ENCODE measurements around the gene COL4A6.

COL4A6 gene

GRCh38 chrX:108299704-108300103 is 138.5 kb downstream of the COL4A6 start:
- no peak for DNase-seq
- TF ChIP-seq POLR2A (IDR thresholded peaks at IDR 0.05; ENCODE audit: low read length) (no peak), GATA1 (IDR thresholded peaks at IDR 0.05; ENCODE audit: low read depth, low read length) (no peak)

DNA sequence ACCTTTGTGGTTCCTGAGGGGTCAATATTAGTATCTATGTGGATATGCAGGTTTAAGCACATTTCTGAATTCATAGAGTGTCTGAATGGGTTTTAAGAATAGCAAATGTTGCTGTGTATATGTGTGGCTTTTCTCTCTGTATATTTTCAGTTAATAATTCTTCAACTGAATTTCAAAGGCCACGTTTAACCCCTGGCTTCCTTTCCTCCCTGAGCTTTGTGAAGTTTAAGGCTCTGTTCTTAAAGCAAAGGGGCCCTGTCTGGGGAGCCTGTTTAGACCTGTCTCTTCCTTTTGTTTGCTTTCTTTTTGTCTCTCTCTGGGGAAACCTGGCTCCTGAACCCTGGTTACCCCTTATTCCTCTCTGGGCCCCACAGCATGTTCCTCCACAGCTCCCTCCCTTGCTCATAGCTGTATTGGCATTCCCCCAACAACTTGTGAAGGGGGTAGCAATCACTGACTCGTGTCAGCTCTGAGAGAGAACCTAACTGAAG is 139.1 kb downstream of the COL4A6 start:
- DNase-seq = no peak
- TF ChIP-seq POLR2A (IDR thresholded peaks at IDR 0.05; ENCODE audit: low read length) (no peak), GATA1 (IDR thresholded peaks at IDR 0.05; ENCODE audit: low read depth, low read length) (no peak)

DNA sequence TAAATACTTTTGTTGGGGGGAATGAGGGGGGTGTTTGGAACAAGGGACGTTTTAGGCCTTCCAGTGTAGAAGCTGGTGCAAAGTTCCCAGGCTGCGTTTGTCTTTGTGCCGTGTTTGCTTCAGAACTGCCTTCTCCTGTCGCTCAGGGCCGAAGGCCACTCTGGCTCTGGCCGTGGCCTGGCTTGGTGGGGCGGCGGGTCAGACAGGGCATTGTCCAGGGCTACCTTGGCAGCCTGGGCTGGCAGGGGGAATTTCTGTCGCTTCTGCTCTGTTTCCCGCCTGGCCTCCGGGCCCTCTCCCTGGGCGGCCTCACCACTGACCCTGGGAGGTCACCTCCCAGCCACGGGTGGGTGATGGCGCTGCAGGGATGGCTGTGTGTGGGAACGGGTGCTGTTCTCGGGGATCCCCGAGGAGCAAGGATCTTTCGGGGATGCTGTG is 140.0 kb downstream of the COL4A6 start:
- DNase-seq = no peak
- no peak for TF ChIP-seq POLR2A (IDR thresholded peaks at IDR 0.05; ENCODE audit: low read length)
- no peak for TF ChIP-seq GATA1 (IDR thresholded peaks at IDR 0.05; ENCODE audit: low read depth, low read length)

DNA sequence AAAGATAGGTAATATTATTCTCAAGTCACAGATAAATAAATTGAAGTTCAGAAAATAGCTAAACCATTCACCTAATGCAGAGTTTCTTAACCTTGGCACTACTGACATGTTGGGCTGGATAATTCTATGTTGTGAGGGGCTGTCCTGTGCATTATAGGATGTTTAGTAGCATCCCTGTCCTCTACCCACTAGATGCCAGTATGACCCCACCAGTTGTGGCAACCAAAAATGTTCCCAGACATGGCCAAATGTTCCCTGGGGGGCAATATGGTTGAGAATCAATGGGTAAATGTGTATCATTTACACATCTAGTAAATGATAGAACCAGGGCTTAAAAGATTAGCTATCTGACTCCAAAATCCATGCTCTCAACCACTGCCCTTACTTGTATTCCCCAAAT is 140.9 kb downstream of the COL4A6 start:
- no peak for DNase-seq
- no peak for TF ChIP-seq GATA1 (IDR thresholded peaks at IDR 0.05; ENCODE audit: low read depth, low read length)
- TF ChIP-seq POLR2A (IDR thresholded peaks at IDR 0.05; ENCODE audit: low read length) = no peak

DNA sequence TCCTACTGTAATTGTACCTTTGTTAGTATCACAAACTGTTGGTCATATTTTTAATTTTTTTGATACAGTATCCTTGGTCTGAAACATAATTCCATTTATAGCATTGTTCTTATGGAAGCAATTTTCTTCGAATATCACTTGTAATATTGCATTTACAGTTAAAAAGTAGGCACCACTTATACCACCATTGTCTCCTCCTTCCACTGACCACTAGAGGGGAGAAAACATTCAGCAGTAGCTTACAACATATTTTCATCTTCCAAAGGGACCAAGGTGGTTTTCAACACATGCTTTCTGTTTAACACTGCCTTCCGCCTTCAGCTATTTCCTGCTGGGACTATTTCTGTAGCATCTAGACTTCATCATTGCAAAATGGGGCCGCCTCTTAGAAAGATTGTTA is 146.2 kb downstream of the COL4A6 start:
- no peak for DNase-seq
- TF ChIP-seq GATA1 (IDR thresholded peaks at IDR 0.05; ENCODE audit: low read depth, low read length) = no peak
- TF ChIP-seq POLR2A (IDR thresholded peaks at IDR 0.05; ENCODE audit: low read length) = no peak

- TF ChIP-seq GATA1 (IDR thresholded peaks at IDR 0.05; ENCODE audit: low read depth, low read length) (no peak), POLR2A (IDR thresholded peaks at IDR 0.05; ENCODE audit: low read length) (no peak)
- no peak for DNase-seq
These were observed 152.3 kb downstream of the COL4A6 start for GRCh38 chrX:108285918-108286317.

- TF ChIP-seq POLR2A (IDR thresholded peaks at IDR 0.05; ENCODE audit: low read length) (no peak), GATA1 (IDR thresholded peaks at IDR 0.05; ENCODE audit: low read depth, low read length) (no peak)
- no peak for DNase-seq
These were observed 152.9 kb downstream of the COL4A6 start for GRCh38 chrX:108285356-108285755.

- TF ChIP-seq POLR2A (IDR thresholded peaks at IDR 0.05; ENCODE audit: low read length) (no peak), GATA1 (IDR thresholded peaks at IDR 0.05; ENCODE audit: low read depth, low read length) (no peak)
These were observed 162.5 kb downstream of the COL4A6 start for GRCh38 chrX:108275732-108276131.

DNA sequence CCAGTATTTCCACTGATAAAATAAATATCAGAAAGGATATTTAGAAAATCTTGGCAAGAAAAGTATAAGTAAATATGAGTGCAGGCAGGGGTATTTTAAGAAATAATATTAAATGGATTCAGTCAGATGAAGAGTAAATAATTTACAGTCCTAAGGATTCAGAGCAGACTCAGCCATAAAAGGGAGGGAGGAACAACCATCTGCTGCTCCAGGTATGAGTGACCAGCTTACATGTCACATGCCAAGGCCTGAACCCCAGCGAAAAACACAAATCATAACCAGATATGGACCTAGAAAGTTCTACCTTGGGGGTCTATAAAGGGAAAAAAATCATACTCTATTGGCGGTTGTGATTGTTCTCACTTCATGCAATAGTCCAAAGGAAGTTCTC is 166.8 kb downstream of the COL4A6 start:
- no peak for DNase-seq
- TF ChIP-seq GATA1 (IDR thresholded peaks at IDR 0.05; ENCODE audit: low read depth, low read length) (no peak), POLR2A (IDR thresholded peaks at IDR 0.05; ENCODE audit: low read length) (no peak)

More at GRCh38 chrX:108275732-108276131, 162.5 kb downstream of the COL4A6 start:
- DNase-seq = no peak

- TF ChIP-seq GATA1 (IDR thresholded peaks at IDR 0.05; ENCODE audit: low read depth, low read length) = no peak
- no peak for TF ChIP-seq POLR2A (IDR thresholded peaks at IDR 0.05; ENCODE audit: low read length)
- no peak for DNase-seq
These were observed 167.4 kb downstream of the COL4A6 start for GRCh38 chrX:108270739-108271396.

GRCh38 chrX:108270280-108270679 is 167.9 kb downstream of the COL4A6 start:
- no peak for DNase-seq
- TF ChIP-seq GATA1 (IDR thresholded peaks at IDR 0.05; ENCODE audit: low read depth, low read length) (no peak), POLR2A (IDR thresholded peaks at IDR 0.05; ENCODE audit: low read length) (no peak)

DNA sequence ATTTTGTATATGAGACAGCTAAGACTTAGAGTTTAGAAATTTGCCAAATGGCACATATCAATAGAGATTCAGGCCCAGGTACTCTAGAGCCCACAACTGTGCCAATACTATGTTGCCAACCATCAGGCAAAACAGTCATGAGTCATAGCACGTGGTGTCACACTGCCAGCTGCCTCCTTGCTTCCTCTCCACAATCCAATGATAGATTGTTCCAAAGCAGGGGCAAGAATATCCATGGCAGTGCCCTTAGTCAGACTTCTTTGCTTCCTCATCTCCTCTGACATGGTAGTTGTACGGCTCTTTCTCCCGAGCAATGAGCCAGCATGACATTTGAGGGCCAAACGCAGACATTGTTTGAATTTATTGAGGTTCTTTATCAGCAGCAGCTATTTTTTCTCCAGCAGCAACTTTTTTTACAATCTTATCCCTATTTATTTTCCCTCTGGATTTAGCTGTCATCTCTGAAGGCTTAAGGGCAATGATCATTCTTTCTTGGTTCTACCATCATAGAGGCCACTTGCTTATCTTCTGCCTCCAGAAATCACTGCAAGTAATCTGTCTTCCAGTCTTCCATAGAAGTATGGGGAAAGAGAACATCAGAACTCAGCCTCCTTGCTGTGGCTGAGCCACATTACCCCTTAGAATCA is 169.7 kb downstream of the COL4A6 start:
- no peak for TF ChIP-seq POLR2A (IDR thresholded peaks at IDR 0.05; ENCODE audit: low read length)
- TF ChIP-seq GATA1 (IDR thresholded peaks at IDR 0.05; ENCODE audit: low read depth, low read length) = no peak
- no peak for DNase-seq

GRCh38 chrX:108267557-108267956 is 170.7 kb downstream of the COL4A6 start:
- no peak for DNase-seq
- TF ChIP-seq GATA1 (IDR thresholded peaks at IDR 0.05; ENCODE audit: low read depth, low read length) = no peak

- TF ChIP-seq POLR2A (IDR thresholded peaks at IDR 0.05; ENCODE audit: low read length) (no peak), GATA1 (IDR thresholded peaks at IDR 0.05; ENCODE audit: low read depth, low read length) (no peak)
- DNase-seq = no peak
These were observed 173.8 kb downstream of the COL4A6 start for GRCh38 chrX:108264376-108264775.
